ENCODE results near the gene NRSN2.

DNA sequence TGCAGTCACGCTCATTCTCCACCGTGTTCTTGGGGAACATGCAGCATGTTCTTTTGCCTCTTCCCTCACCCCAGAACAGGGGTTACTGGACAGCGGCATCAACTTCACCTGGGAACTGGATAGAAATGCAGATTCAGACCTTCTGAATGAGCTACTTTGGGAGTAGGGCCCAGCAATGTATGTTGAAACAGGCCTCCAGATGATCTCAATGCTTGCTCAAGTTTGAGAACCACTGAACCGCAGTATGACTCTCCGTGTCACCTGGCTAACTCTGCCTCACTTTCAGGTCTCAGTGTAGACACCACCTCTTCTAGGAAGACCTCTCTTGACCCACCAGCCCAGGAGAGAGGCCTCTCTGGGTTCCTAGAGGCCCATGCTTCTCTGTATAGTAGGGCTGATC, 38.5 kb downstream of the NRSN2 start:
- TF ChIP-seq, protein P1, sequence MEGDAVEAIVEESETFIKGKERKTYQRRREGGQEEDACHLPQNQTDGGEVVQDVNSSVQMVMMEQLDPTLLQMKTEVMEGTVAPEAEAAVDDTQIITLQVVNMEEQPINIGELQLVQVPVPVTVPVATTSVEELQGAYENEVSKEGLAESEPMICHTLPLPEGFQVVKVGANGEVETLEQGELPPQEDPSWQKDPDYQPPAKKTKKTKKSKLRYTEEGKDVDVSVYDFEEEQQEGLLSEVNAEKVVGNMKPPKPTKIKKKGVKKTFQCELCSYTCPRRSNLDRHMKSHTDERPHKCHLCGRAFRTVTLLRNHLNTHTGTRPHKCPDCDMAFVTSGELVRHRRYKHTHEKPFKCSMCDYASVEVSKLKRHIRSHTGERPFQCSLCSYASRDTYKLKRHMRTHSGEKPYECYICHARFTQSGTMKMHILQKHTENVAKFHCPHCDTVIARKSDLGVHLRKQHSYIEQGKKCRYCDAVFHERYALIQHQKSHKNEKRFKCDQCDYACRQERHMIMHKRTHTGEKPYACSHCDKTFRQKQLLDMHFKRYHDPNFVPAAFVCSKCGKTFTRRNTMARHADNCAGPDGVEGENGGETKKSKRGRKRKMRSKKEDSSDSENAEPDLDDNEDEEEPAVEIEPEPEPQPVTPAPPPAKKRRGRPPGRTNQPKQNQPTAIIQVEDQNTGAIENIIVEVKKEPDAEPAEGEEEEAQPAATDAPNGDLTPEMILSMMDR (IDR thresholded peaks at IDR 0.05) = no peak
- TF ChIP-seq ZFX (IDR thresholded peaks at IDR 0.05; ENCODE audit: borderline replicate concordance) = no peak

All from 22Rv1 (cell line).